Neuronal stem cell (in vitro differentiated cells): ENCODE measurements around the gene NOLC1.

Experiments
- DNase-seq: peaks from one replicate; pipeline ENCODE4 v3.0.0-alpha.2; 2013; ENCODE audit warnings: low spot score
- H2AFZ ChIP-seq: one replicate; pipeline ENCODE4 v1.6.1; 2013; ENCODE audit warnings: mild to moderate bottlenecking, low read length, inconsistent platforms
- H2AK5ac ChIP-seq: 2 replicates; pipeline ENCODE4 v1.6.1; 2013; ENCODE audit warnings: low read depth, mild to moderate bottlenecking, inconsistent platforms, low read length, moderate library complexity, mixed read lengths
- H2BK120ac ChIP-seq: 2 replicates; pipeline ENCODE4 v1.6.1; 2013; ENCODE audit warnings: low read depth, mild to moderate bottlenecking, inconsistent platforms, low read length, moderate library complexity, mixed read lengths
- H2BK12ac ChIP-seq: one replicate; pipeline ENCODE4 v1.6.1; 2013; ENCODE audit warnings: low read length, inconsistent platforms
- H2BK15ac ChIP-seq: 2 replicates; pipeline ENCODE4 v1.6.1; 2013; ENCODE audit warnings: mild to moderate bottlenecking, low read length, inconsistent platforms, mixed read lengths
- H2BK5ac ChIP-seq: one replicate; pipeline ENCODE4 v1.6.1; 2013; ENCODE audit warnings: inconsistent platforms, mild to moderate bottlenecking, low read length, moderate library complexity
- H3K14ac ChIP-seq: one replicate; pipeline ENCODE4 v1.6.1; 2013; ENCODE audit warnings: low read length, inconsistent platforms
- H3K18ac ChIP-seq: 2 replicates; pipeline ENCODE4 v1.6.1; 2013; ENCODE audit warnings: low read length, inconsistent platforms
- H3K23ac ChIP-seq: 2 replicates; pipeline ENCODE4 v1.6.1; 2013; ENCODE audit warnings: low read depth, mild to moderate bottlenecking, mixed read lengths, low read length, inconsistent platforms; ENCODE audit not compliant: poor library complexity
- H3K27ac ChIP-seq: replicated peaks from 3 replicates; pipeline ENCODE4 v1.5.1; 2013; ENCODE audit warnings: low read length, inconsistent platforms
- H3K27me3 ChIP-seq, 3 experiments: 2 replicates each; pipeline ENCODE4 v1.6.1; 2013; ENCODE audit warnings: low read length in 3 of 3, mild to moderate bottlenecking in 2 of 3, inconsistent platforms in 1 of 3, low read depth in 1 of 3, mixed read lengths in 1 of 3, moderate library complexity in 1 of 3; ENCODE audit not compliant: control insufficient read depth in 3 of 3, insufficient read depth in 3 of 3
- H3K36me3 ChIP-seq, 2 donors: replicated peaks in 1 of 2; 2 replicates each; pipeline ENCODE4 v1.6.1; 2013; ENCODE audit warnings: low read length in 2 of 2; ENCODE audit not compliant: control insufficient read depth in 2 of 2, insufficient read depth in 2 of 2
- H3K4ac ChIP-seq: 2 replicates; pipeline ENCODE4 v1.6.1; 2013; ENCODE audit warnings: inconsistent platforms, mild to moderate bottlenecking, low read length, moderate library complexity
- H3K4me1 ChIP-seq, 2 donors: 1 replicate in 1 of 2; 2 replicates in 1 of 2; pipeline ENCODE4 v1.6.1; 2013; ENCODE audit warnings: low read length in 2 of 2, low read depth in 1 of 2; ENCODE audit not compliant: control insufficient read depth in 2 of 2, insufficient read depth in 1 of 2
- H3K4me2 ChIP-seq: one replicate; pipeline ENCODE4 v1.6.1; 2013; ENCODE audit warnings: mild to moderate bottlenecking, low read length, inconsistent platforms; ENCODE audit not compliant: insufficient read depth, poor library complexity, severe bottlenecking
- H3K4me3 ChIP-seq, 2 donors: 2 replicates each; pipeline ENCODE4 v1.5.1; 2013; ENCODE audit warnings: low read length in 2 of 2, mild to moderate bottlenecking in 2 of 2, inconsistent platforms in 1 of 2, moderate library complexity in 1 of 2
- H3K79me1 ChIP-seq: one replicate; pipeline ENCODE4 v1.6.1; 2013; ENCODE audit warnings: low read depth, mild to moderate bottlenecking, inconsistent platforms, low read length, moderate library complexity
- H3K9ac ChIP-seq: one replicate; pipeline ENCODE4 v1.6.1; 2013; ENCODE audit warnings: mild to moderate bottlenecking, low read depth, low read length, inconsistent platforms; ENCODE audit not compliant: poor library complexity
- H3K9me3 ChIP-seq, 2 donors: replicated peaks in 1 of 2; 2 replicates each; pipeline versions ENCODE3 to v1.6.1; 2013; ENCODE audit warnings: low read length in 2 of 2, mild to moderate bottlenecking in 2 of 2, inconsistent platforms in 1 of 2, low read depth in 1 of 2, mixed read lengths in 1 of 2, moderate library complexity in 1 of 2; ENCODE audit not compliant: control insufficient read depth in 2 of 2, insufficient read depth in 1 of 2
- H4K8ac ChIP-seq: one replicate; pipeline ENCODE4 v1.6.1; 2013; ENCODE audit warnings: low read depth, mild to moderate bottlenecking, inconsistent platforms, low read length, moderate library complexity
- H4K91ac ChIP-seq: one replicate; pipeline ENCODE4 v1.6.1; 2013; ENCODE audit warnings: low read length, low read depth, mild to moderate bottlenecking, inconsistent platforms; ENCODE audit not compliant: poor library complexity
- WGBS, 2 donors: extraction: QIAGEN DNeasy Blood & Tissue Kit; methylation state at CpG; one replicate each; pipeline ENCODE4 v1.1.7; 2013; ENCODE audit warnings: missing lambda C conversion rate in 2 of 2, mixed read lengths in 1 of 2; ENCODE audit not compliant: insufficient read length in 2 of 2, insufficient replicate concordance in 1 of 2; ENCODE audit errors: extremely low coverage in 2 of 2; 5-methylcytosine and 5-hydroxymethylcytosine counted together

NOLC1 gene

GRCh38 chr10:102113261-102113955, 38.8 kb upstream of the NOLC1 start:
- no peak for DNase-seq
- H3K79me1 ChIP-seq, result peaks cover 20% of the 10 kb centered on the region
- peaks cover 41% of the 10 kb centered on the region in 2 donors for H3K4me1 ChIP-seq
- H2BK120ac ChIP-seq, result no peak overlapping the region
- H3K4me3 ChIP-seq, result peak overlapping the region; percentile 89 to 94
- H4K91ac ChIP-seq, result no peak overlapping the region
- H2BK15ac ChIP-seq, result no peak overlapping the region
- no peak overlapping the region for H2BK12ac ChIP-seq
- no peak overlapping the region for H2AFZ ChIP-seq
- peak overlapping the region; percentile 68 for H3K18ac ChIP-seq
- no CpG with 5 or more reads among the region's 7 CpGs for WGBS, 2 donors
- peaks cover 36 to 53% of the 10 kb centered on the region in 2 donors for H3K36me3 ChIP-seq
- H3K14ac ChIP-seq, result no peak overlapping the region
- peak overlapping the region; percentile 65 for H3K9ac ChIP-seq
- H3K27me3 ChIP-seq, result no peaks in the 10 kb centered on the region
- H3K27ac ChIP-seq, result peak overlapping the region; percentile 78
- H4K8ac ChIP-seq, result no peak overlapping the region
- H2AK5ac ChIP-seq, result peak overlapping the region; percentile 73
- peak overlapping the region; percentile 96 for H2BK5ac ChIP-seq
- H3K23ac ChIP-seq, result peak overlapping the region; percentile 46
- peaks cover 0 to 2% of the 10 kb centered on the region in 2 donors for H3K9me3 ChIP-seq
- H3K4ac ChIP-seq, result no peak overlapping the region
- H3K4me2 ChIP-seq, result peak overlapping the region; percentile 89

DNA sequence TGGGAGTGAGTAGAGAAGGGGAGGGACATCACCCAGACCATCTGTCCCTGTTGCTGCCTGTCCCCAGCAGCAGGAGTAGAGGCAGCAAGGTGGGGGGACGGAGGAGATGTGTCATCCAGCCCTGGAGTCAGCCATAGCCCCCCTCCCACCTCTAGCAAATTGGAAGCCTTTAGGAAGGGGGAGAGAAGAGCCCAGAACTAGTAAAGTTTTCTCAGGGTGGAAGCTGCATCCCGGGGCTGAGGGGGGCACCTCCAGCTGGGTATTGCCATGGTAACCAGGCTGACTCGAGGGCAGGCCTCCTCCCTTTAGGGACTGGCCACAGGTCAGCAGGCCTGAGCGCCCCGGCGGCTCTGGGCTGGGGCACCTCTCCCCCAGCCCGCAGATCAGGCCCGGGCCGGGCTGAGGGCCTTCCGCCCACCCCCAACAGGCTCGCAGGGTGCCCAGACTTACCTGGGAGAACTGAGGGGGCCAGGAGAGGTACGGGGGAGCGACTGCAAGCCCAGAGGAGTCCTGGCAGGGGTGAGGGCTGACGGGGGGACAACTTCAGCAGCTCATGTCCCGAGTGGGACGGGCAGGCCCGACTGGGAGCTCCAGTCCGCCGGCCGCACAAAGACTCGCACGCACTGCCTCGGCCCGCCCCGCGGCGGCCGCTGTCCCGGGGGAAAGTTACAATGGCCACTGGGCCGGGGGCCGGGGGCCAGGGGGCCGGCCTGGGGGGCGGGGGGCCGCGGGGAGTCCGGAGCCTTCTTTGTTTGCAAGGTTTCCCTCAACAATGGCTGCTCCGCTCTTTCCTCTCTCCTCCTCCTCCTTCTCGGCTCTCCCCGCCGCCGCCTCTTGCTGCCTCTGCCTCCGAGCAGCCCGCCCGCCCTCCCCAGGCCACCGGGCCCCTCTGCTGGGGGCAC, 38.0 kb upstream of the NOLC1 start:
- peak overlapping the region; percentile 78 for H2BK120ac ChIP-seq
- H3K23ac ChIP-seq, result peak overlapping the region; percentile 71
- H3K79me1 ChIP-seq, result peaks cover 16% of the 10 kb centered on the region
- H3K9ac ChIP-seq, result peak overlapping the region; percentile 98
- H4K8ac ChIP-seq, result no peak overlapping the region
- peak overlapping the region; percentile 48 for H2BK12ac ChIP-seq
- peaks cover 0 to 2% of the 10 kb centered on the region in 2 donors for H3K9me3 ChIP-seq
- DNase-seq, result no peak
- peak overlapping the region; percentile 89 to 94 for H3K4me3 ChIP-seq
- H3K4ac ChIP-seq, result peak overlapping the region; percentile 98
- WGBS, 2 donors, result no CpG with 5 or more reads among the region's 45 CpGs
- peak overlapping the region; percentile 45 for H2BK15ac ChIP-seq
- peak overlapping the region; percentile 96 for H2BK5ac ChIP-seq
- peak overlapping the region; percentile 89 for H3K4me2 ChIP-seq
- no peaks in the 10 kb centered on the region for H3K27me3 ChIP-seq
- peak overlapping the region; percentile 80 for H2AK5ac ChIP-seq
- peak overlapping the region; percentile 67 for H4K91ac ChIP-seq
- H3K36me3 ChIP-seq, result peaks cover 28 to 45% of the 10 kb centered on the region in 2 donors
- H3K14ac ChIP-seq, result no peak overlapping the region
- peak overlapping the region; percentile 26 for H2AFZ ChIP-seq
- H3K4me1 ChIP-seq, result peaks cover 47 to 49% of the 10 kb centered on the region in 2 donors
- H3K27ac ChIP-seq, result peak overlapping the region; percentile 78
- peak overlapping the region; percentile 98 for H3K18ac ChIP-seq

GRCh38 chr10:102114861-102115618, 37.1 kb upstream of the NOLC1 start:
- DNase-seq, result peak; percentile 89
- H3K4me3 ChIP-seq, result peak overlapping the region; percentile 89 to 94
- H3K23ac ChIP-seq, result peak overlapping the region; percentile 71
- peaks cover 47 to 50% of the 10 kb centered on the region in 2 donors for H3K4me1 ChIP-seq
- H3K36me3 ChIP-seq, result peaks cover 20 to 37% of the 10 kb centered on the region in 2 donors
- H3K27me3 ChIP-seq, result no peaks in the 10 kb centered on the region
- H2BK5ac ChIP-seq, result peak overlapping the region; percentile 96
- no peak overlapping the region for H2BK12ac ChIP-seq
- H3K27ac ChIP-seq, result peak overlapping the region; percentile 84
- no peak overlapping the region for H3K14ac ChIP-seq
- no CpG with 5 or more reads among the region's 23 CpGs for WGBS, 2 donors
- H2BK15ac ChIP-seq, result no peak overlapping the region
- peak overlapping the region; percentile 6 for H2BK120ac ChIP-seq
- H3K9ac ChIP-seq, result no peak overlapping the region
- H3K79me1 ChIP-seq, result peaks cover 16% of the 10 kb centered on the region
- H3K4ac ChIP-seq, result no peak overlapping the region
- peaks cover 0 to 2% of the 10 kb centered on the region in 2 donors for H3K9me3 ChIP-seq
- H3K4me2 ChIP-seq, result peak overlapping the region; percentile 76
- H4K91ac ChIP-seq, result no peak overlapping the region
- no peak overlapping the region for H4K8ac ChIP-seq
- H2AFZ ChIP-seq, result peak overlapping the region; percentile 76
- peak overlapping the region; percentile 71 for H2AK5ac ChIP-seq
- peak overlapping the region; percentile 80 for H3K18ac ChIP-seq
